Measurements from ENCODE around the gene FMN1. TPM values are rescaled to one million over a fixed set of nuclear protein-coding genes. Genes with fewer than 3 reads are reported as not detected.

The FMN1 gene
- total RNA-seq, 1 experiment from 2014 or later: 0.37 TPM

GRCh38 chr15:33084661-33085060 is 109.9 kb downstream of the FMN1 start:
- no peak for TF ChIP-seq EZH2 (IDR thresholded peaks at IDR 0.05; ENCODE audit: borderline replicate concordance, low read depth, low read length, poor library complexity, severe bottlenecking)
- no peak for TF ChIP-seq CTCF (conservative IDR thresholded peaks at IDR 0.05; ENCODE audit: low read depth, low read length)
- H3K27me3 ChIP-seq (replicated peaks; ENCODE audit: insufficient read depth, low read depth, low read length, poor library complexity): peaks cover 11% of the 10 kb centered on the region
- no TSS peak for BruUV-seq (replicated peaks)
- peaks cover 1% of the 10 kb centered on the region for H3K4me1 ChIP-seq (ENCODE audit: insufficient read depth, low read length, poor library complexity, severe bottlenecking)
- no peak for DNase-seq (ENCODE audit: low spot score)
- ChIA-PET CTCF (no interaction called here), POLR2A (ENCODE audit: low non-redundant PET) (no interaction called here)
- H3K27ac ChIP-seq (ENCODE audit: low read depth, low read length, poor library complexity, severe bottlenecking): no peak overlapping the region
- H3K9me3 ChIP-seq (ENCODE audit: low read depth, low read length, poor library complexity, severe bottlenecking): no peaks in the 10 kb centered on the region
- intact Hi-C loops (cut with micrococcal nuclease; ENCODE audit: unreplicated experiment): loop anchor here (5.0 to 10.0 kb wide), 4 partner anchors 62 to 620 kb away; no protein-coding TSS in a partner anchor
- no peaks in the 10 kb centered on the region for H3K36me3 ChIP-seq (ENCODE audit: insufficient read depth, low read length, poor library complexity, severe bottlenecking)
- H3K4me3 ChIP-seq (ENCODE audit: low read depth, low read length, poor library complexity, severe bottlenecking): no peak overlapping the region

GRCh38 chr15:33083232-33084081 is 111.1 kb downstream of the FMN1 start:
- intact Hi-C loops (cut with micrococcal nuclease; ENCODE audit: unreplicated experiment): loop anchor here (10.0 kb wide), 2 partner anchors 211 to 621 kb away; no protein-coding TSS in a partner anchor
- no peak overlapping the region for H3K4me3 ChIP-seq (ENCODE audit: low read depth, low read length, poor library complexity, severe bottlenecking)
- ChIA-PET CTCF (no interaction called here), POLR2A (ENCODE audit: low non-redundant PET) (no interaction called here)
- no TSS peak for BruUV-seq (replicated peaks)
- H3K36me3 ChIP-seq (ENCODE audit: insufficient read depth, low read length, poor library complexity, severe bottlenecking): no peaks in the 10 kb centered on the region
- peaks cover 16% of the 10 kb centered on the region for H3K27me3 ChIP-seq (replicated peaks; ENCODE audit: insufficient read depth, low read depth, low read length, poor library complexity)
- H3K27ac ChIP-seq (ENCODE audit: low read depth, low read length, poor library complexity, severe bottlenecking): no peak overlapping the region
- no peaks in the 10 kb centered on the region for H3K4me1 ChIP-seq (ENCODE audit: insufficient read depth, low read length, poor library complexity, severe bottlenecking)
- DNase-seq (ENCODE audit: low spot score): no peak
- no peaks in the 10 kb centered on the region for H3K9me3 ChIP-seq (ENCODE audit: low read depth, low read length, poor library complexity, severe bottlenecking)
- TF ChIP-seq CTCF (conservative IDR thresholded peaks at IDR 0.05; ENCODE audit: low read depth, low read length) (no peak), EZH2 (IDR thresholded peaks at IDR 0.05; ENCODE audit: borderline replicate concordance, low read depth, low read length, poor library complexity, severe bottlenecking) (no peak)

GRCh38 chr15:33080006-33080405 is 114.5 kb downstream of the FMN1 start:
- Histone ChIP-seq H3K9me3 (ENCODE audit: low read depth, low read length, poor library complexity, severe bottlenecking) (no peaks in the 10 kb centered on the region), H3K36me3 (ENCODE audit: insufficient read depth, low read length, poor library complexity, severe bottlenecking) (no peaks in the 10 kb centered on the region), H3K4me3 (ENCODE audit: low read depth, low read length, poor library complexity, severe bottlenecking) (no peak overlapping the region), H3K27me3 (replicated peaks; ENCODE audit: insufficient read depth, low read depth, low read length, poor library complexity) (peaks cover 40% of the 10 kb centered on the region), H3K4me1 (ENCODE audit: insufficient read depth, low read length, poor library complexity, severe bottlenecking) (no peaks in the 10 kb centered on the region), H3K27ac (ENCODE audit: low read depth, low read length, poor library complexity, severe bottlenecking) (no peak overlapping the region)
- intact Hi-C loops (cut with micrococcal nuclease; ENCODE audit: unreplicated experiment): loop anchor here (10.0 kb wide), 2 partner anchors 215 to 625 kb away; no protein-coding TSS in a partner anchor
- CTCF ChIA-PET: no interaction called here
- POLR2A ChIA-PET (ENCODE audit: low non-redundant PET): no interaction called here
- DNase-seq (ENCODE audit: low spot score): no peak
- TF ChIP-seq EZH2 (IDR thresholded peaks at IDR 0.05; ENCODE audit: borderline replicate concordance, low read depth, low read length, poor library complexity, severe bottlenecking) (no peak), CTCF (conservative IDR thresholded peaks at IDR 0.05; ENCODE audit: low read depth, low read length) (no peak)
- no TSS peak for BruUV-seq (replicated peaks)

Measured in A673 (cell line).